Left lung (tissue), 14 donors: ENCODE data around the gene SCYGR4. TPM values are rescaled to one million over a fixed set of nuclear protein-coding genes. Genes with fewer than 3 reads are reported as not detected.

ENCODE experiments used
- ATAC-seq: fragments of 200-7000 bp; cut with Tn5 transposase; one replicate; pipeline ENCODE4 v1.9.1; 2020; ENCODE audit warnings: moderate library complexity
- DNase-seq, 4 donors: peaks; one replicate each; pipeline ENCODE4 v3.0.0-alpha.2; 2013 to 2020
- H3K27ac ChIP-seq, 2 donors: fragments of 200-600 bp; sonication (generic) in 1 of 2; one replicate each; pipeline versions ENCODE4 v1.5.0 to v1.8.0; 2020 to 2021
- H3K27me3 ChIP-seq, 2 donors: fragments of 200-600 bp; sonication (generic) in 1 of 2; one replicate each; pipeline versions ENCODE4 v1.5.0 to v1.8.0; 2020 to 2021
- H3K36me3 ChIP-seq, 2 donors: fragments of 200-600 bp; sonication (generic) in 1 of 2; one replicate each; pipeline versions ENCODE4 v1.5.0 to v1.8.0; 2020 to 2021
- H3K4me1 ChIP-seq, 2 donors: fragments of 200-600 bp; one replicate each; pipeline ENCODE4 v1.8.0; 2021
- H3K4me3 ChIP-seq, 2 donors: fragments of 200-600 bp; sonication (generic) in 1 of 2; one replicate each; pipeline versions ENCODE4 v1.5.0 to v1.8.0; 2020 to 2021; ENCODE audit warnings: mild to moderate bottlenecking in 1 of 2
- H3K9me3 ChIP-seq, 2 donors: fragments of 200-600 bp; sonication (generic) in 1 of 2; one replicate each; pipeline versions ENCODE4 v1.5.0 to v1.8.0; 2020 to 2021
- CTCF ChIP-seq, 2 donors: fragments of 200-600 bp; sonication (generic) in 1 of 2; IDR thresholded peaks; one replicate each; pipeline versions ENCODE4 v1.5.0 to v1.8.0; 2021; ENCODE audit warnings: antibody characterized with exemption in 2 of 2
- intact Hi-C, 2 donors: fragments of 100-400 bp; cut with DNase I; formaldehyde crosslinking; loops; one replicate each; pipeline versions ENCODE4 v1.11.2 to v1.14.2; 2022
- long read RNA-seq, 12 donors: library from polyadenylated mRNA in 2 of 12; unstranded in 2 of 12; transcript quantifications; one replicate each; pipeline ENCODE4 v2.0.0 and lab custom pipeline, GENCODE V29; 2019 to 2026
- polyA plus RNA-seq, 6 donors: library from polyadenylated mRNA; unstranded; fragments of 120-200 nt; gene quantifications; one replicate each; pipeline ENCODE4 v1.2.1, GENCODE V29; 2013; ENCODE audit not compliant: insufficient read length in 6 of 6
- total RNA-seq, 2 donors: library from RNA; stranded (reverse); fragmentation: NEBNext Ultra II Directional; extraction: Animal tissue kit (Norgen Biotek cat#: 25700); gene quantifications; one replicate each; pipeline ENCODE4 v1.2.1, GENCODE V29; 2021
- donor health status: DM: no; HTN: yes; CAD: no.
- donor health status: DM: no; HTN: no; CAD: no.

The SCYGR4 gene
- total RNA-seq (not detected), polyA plus RNA-seq (under 1 TPM in 3 of 6 donors, not detected in 3; 0.08 to 0.23 (median 0.17) TPM)
- long read RNA-seq, donor 1, result 0 reads
- long read RNA-seq, donor 2, result 0 reads
- long read RNA-seq, donor 3, result 0 reads
- long read RNA-seq, donor 4, result 0 reads
- long read RNA-seq, donor 5, result 0 reads
- long read RNA-seq, donor 6, result 0 reads
- long read RNA-seq, donor 7, result 0 reads
- long read RNA-seq, donor 8, result 0 reads
- long read RNA-seq, donor 9, result 0 reads
- long read RNA-seq, donor 10, result 0 reads
- long read RNA-seq, donor 11, partial matches to known transcripts, result 0 of 4 reads
- long read RNA-seq, donor 11, other reads (novel, unspliced or antisense), result 0 of 4 reads
- long read RNA-seq, donor 12, result 0 reads

GRCh38 chr2:227617316-227618230 lies at the start of gene SCYGR4:
SCYGR4 (plus strand) TSS chr2:227617498; CDS start chr2:227617498, 0 bp downstream.
- Histone ChIP-seq H3K36me3 (no peaks in the 10 kb centered on the region), H3K4me3 (no peak within 1 kb of the TSS), H3K27ac (no peak within 1 kb of the TSS), H3K9me3 (peaks cover 0 to 2% of the 10 kb centered on the region in 2 donors), H3K27me3 (no peaks in the 10 kb centered on the region), H3K4me1 (no peaks in the 10 kb centered on the region)
- DNase-seq, result peak in 1 of 4 donors; percentile 70
- no peak for ATAC-seq
- no peak for TF ChIP-seq CTCF (IDR thresholded peaks at IDR 0.05)
- intact Hi-C loops, result no loop called here

- ATAC-seq, result no peak
- intact Hi-C loops, result no loop called here
- TF ChIP-seq CTCF (IDR thresholded peaks at IDR 0.05), result no peak
- DNase-seq, result no peak
- Histone ChIP-seq H3K4me3 (no peak overlapping the region), H3K36me3 (no peaks in the 10 kb centered on the region), H3K9me3 (no peaks in the 10 kb centered on the region), H3K4me1 (no peaks in the 10 kb centered on the region), H3K27ac (no peak overlapping the region), H3K27me3 (no peaks in the 10 kb centered on the region)
Measured at GRCh38 chr2:227568852-227569169, 48.5 kb upstream of the SCYGR4 start.

- TF ChIP-seq CTCF (IDR thresholded peaks at IDR 0.05), result no peak
Measured at GRCh38 chr2:227570615-227571014, 46.7 kb upstream of the SCYGR4 start.

GRCh38 chr2:227576110-227576509 lies 41.2 kb upstream of the SCYGR4 start:
- H3K4me3 ChIP-seq, result no peak overlapping the region
- no peak overlapping the region for H3K27ac ChIP-seq
- ATAC-seq (no peak), DNase-seq (no peak)
- H3K9me3 ChIP-seq, result no peaks in the 10 kb centered on the region
- no peak for TF ChIP-seq CTCF (IDR thresholded peaks at IDR 0.05)
- intact Hi-C loops, result no loop called here
- H3K36me3 ChIP-seq, result no peaks in the 10 kb centered on the region
- no peaks in the 10 kb centered on the region for H3K4me1 ChIP-seq
- no peaks in the 10 kb centered on the region for H3K27me3 ChIP-seq

More at GRCh38 chr2:227570615-227571014, 46.7 kb upstream of the SCYGR4 start:
- Histone ChIP-seq H3K36me3 (no peaks in the 10 kb centered on the region), H3K27ac (no peak overlapping the region), H3K4me1 (no peaks in the 10 kb centered on the region), H3K27me3 (no peaks in the 10 kb centered on the region), H3K4me3 (no peak overlapping the region), H3K9me3 (no peaks in the 10 kb centered on the region)
- ATAC-seq (no peak), DNase-seq (no peak)
- intact Hi-C loops, result no loop called here

- no peak overlapping the region for H3K27ac ChIP-seq
- ATAC-seq, result no peak
- no peak for DNase-seq
Measured at GRCh38 chr2:227576812-227577211, 40.5 kb upstream of the SCYGR4 start.

More at GRCh38 chr2:227576812-227577211, 40.5 kb upstream of the SCYGR4 start:
- Histone ChIP-seq H3K27me3 (no peaks in the 10 kb centered on the region), H3K4me1 (no peaks in the 10 kb centered on the region), H3K9me3 (peaks cover 0 to 3% of the 10 kb centered on the region in 2 donors), H3K4me3 (no peak overlapping the region), H3K36me3 (no peaks in the 10 kb centered on the region)
- intact Hi-C loops, result no loop called here
- TF ChIP-seq CTCF (IDR thresholded peaks at IDR 0.05), result no peak
